Fibroblast of skin of left quadriceps (primary cell): Measurements from ENCODE around the gene ZCWPW1.
"Not testable (repeated sequence)": the region's sequence is repeated elsewhere in the genome, so short reads cannot be mapped to it uniquely, and the experiment has no call there.

Experiments used
- DNase-seq, 2 experiments: peaks; one replicate each; pipeline ENCODE4 v3.0.0-alpha.2; 2013; ENCODE audit warnings: low read depth in 2 of 2

ZCWPW1 gene

GRCh38 chr7:100356416-100357068 lies 72.0 kb downstream of the ZCWPW1 start:
- DNase-seq: no peak

GRCh38 chr7:100353685-100354330 lies 74.7 kb downstream of the ZCWPW1 start:
- no peak for DNase-seq

- DNase-seq: no peak
Measured at GRCh38 chr7:100352984-100353684, 75.4 kb downstream of the ZCWPW1 start.

GRCh38 chr7:100352230-100352781 lies 76.2 kb downstream of the ZCWPW1 start:
- DNase-seq: not testable (repeated sequence)

GRCh38 chr7:100351657-100352058 lies 76.8 kb downstream of the ZCWPW1 start:
- DNase-seq: no peak
